ENCODE data around the gene ARMC3.

ARMC3 gene

DNA sequence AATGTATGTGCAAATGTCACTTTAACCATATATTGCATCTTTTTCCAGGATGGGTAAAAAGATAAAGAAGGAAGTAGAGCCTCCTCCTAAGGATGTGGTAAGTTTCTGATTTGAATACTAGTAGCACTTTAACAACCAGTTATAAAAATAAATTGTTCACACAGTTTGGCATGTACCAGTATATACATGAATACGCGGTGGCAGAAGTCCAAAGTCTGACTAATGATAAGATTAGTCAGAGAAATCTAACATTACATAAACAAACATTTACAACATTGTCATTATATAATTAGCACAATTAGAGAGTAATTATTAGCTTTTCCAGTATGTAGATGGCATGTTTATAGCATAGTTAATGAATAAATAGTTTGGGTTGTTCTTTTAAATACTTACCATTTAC is 4.1 kb downstream of the ARMC3 start:
- FAIRE-seq, result no peak

DNA sequence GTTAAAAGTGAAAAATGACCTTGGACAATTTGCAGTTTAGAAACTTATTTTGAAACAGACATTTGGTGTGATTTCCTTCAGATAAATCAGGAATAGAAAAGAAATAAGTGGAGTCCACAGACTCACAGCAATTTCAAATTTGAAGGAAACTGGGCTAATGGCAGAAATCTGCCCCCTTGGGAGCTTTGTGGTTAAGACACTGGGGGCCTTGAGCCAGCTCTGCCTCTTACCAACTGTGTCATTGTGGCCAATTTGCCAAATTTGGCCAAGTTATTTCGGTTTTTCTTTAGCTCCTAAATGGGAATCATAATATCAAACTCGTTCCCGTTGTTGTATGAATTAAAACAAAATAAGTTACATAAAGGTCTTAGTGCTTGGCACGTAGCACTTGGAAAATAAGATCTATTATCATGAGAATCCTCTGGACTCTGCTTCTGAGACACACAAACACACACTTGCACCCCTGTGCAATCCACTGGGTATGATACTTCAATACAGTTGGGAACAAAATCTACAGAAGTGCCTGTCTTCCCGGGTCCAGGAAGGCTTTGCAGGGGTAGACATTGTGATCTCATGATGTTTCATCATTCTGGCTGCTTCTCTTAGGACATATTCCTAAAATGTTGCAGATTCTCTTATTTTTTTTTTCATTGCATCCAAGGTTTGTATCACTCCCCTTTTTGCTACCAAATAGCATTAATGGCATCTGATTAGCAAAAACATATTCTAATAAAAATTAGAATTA is 4.9 kb downstream of the ARMC3 start:
- no peak for FAIRE-seq

DNA sequence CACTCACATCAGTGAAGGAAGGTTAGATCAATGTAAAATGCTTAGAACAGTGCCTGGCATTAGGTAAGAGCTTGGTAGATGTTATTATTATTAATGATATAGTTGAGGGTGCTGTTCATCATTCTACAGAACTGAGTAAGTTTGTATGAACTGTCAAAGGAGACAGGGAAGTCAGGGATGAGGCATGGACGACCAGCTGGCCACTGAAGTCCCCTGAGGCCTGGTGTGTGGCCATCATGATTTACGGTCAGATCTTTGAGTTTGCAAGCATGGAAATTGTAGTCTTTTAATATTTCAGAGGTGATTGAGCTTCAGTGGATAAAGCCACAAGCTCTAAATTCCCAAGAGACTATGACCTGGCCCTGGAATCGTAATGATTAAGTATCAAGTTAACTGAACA is 6.9 kb downstream of the ARMC3 start:
- no peak for FAIRE-seq

DNA sequence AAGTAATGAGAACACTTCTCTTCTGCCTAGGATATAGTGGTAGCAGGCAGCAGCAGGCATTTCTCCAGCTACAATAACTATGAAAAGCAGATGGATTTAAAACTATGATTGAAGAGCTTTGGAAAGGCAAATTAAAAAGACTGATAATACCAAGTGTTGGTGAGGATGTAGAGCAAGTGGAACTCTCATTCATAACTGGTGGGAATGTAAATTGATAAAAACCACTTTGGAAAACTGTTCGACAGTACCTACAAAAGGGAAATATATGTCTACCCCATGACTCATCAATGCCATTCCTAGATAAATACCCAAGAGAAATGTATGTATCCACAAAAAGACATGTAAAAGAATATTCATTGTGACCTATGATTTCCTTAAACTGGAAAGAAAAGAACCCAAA is 14.6 kb downstream of the ARMC3 start:
- FAIRE-seq, result no peak

DNA sequence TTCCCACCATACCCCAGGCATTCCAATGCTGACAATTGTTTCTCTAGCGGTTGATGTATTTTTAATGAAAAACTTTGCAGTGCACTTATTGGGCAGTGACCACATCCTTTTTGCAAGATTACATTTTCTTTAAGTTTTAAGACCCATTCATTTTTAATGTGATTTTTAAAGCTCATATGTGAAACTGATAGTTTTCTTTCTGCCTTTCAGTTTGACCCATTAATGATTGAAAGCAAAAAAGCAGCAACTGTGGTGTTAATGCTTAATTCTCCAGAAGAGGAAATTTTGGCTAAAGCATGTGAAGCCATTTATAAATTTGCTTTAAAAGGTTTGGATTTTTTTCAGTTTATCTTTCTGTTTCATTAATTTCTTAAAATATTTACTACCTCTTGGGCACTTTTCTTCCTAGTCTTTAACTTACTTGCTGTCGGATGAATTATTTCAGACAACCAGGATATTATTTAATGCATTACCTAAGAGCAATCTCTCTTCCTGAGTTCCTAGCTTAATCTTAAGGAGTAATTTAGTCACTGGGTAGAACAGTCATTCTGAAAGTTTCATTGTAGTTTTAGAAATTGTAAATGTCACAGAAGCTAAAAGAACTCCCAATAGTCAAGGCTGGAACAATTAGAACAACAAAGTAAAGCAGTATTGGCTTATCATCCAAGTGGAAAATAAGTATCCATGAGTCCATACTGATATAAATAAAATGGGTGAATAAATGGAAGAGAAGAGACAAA is 18.3 kb downstream of the ARMC3 start:
- no peak for FAIRE-seq

DNA sequence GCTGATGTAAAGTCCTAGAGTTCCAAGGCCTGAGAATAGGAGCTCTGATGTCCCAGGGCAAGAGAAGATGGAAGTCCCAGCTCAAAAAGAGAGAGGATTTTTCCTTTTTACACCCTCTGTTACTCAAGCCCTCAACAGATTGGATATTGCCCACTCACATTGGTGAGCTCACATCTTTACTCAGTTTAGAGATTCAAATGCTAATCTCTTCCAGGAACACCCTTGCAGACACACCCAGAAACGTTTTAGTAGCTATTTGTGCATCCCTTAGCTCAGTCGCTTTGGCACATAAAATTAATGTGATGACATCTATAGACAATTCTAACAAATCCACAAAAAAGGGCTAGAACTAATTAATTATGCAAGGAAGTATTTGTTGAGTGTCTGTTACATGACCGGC is 27.1 kb downstream of the ARMC3 start:
- no peak for FAIRE-seq

DNA sequence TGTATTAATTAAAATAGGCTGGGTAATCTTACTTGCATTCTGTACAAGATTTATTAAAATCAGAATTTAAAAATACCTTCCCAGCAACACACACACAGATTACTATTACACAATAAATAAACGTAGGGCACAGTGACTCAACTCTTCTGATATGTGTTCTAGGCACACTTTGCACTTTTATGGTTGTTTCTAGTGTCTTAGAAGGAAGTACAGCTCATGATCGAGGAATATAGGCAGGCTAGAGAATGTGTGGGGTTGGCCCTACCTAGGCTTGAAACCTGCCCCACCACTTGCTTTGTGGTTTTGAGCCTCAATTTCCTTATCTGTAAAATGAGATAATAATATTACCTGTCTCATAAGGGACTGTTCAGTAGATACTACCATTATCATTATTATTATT is 30.5 kb downstream of the ARMC3 start:
- no peak for FAIRE-seq

DNA sequence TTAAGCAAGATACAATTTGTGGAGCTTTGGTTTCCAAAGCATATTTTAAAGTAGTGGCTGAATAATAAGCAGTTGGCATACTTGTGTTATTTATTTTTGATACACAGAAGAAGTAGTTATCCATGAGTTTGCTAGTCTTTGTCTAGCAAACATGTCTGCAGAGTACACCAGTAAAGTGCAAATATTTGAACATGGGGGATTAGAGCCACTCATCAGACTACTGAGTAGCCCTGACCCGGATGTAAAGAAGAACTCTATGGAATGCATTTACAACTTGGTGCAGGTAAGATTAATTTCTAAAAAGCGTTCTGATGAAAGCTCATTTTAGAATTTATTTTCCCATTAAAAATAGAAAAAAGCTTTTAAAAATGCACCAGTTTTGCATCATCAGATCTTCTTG is 31.4 kb downstream of the ARMC3 start:
- FAIRE-seq, result no peak

DNA sequence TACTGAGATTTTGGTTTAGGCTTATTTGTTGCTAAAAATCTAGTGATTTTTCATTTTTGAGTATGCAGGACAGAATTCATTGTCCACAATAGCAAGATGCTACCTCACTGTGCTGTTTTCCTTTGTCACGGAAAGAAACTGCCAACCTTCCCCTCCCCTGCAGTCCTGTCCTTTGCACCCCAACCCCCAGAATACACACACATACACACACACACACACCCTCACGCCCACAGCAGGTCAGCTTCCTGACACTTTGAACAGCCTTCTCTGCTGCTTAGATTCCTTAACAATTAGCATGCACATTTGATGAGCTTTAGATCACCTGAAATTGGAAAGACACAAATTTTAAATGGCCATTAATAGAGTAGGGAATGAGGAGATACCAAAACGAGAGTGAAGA is 32.1 kb downstream of the ARMC3 start:
- no peak for FAIRE-seq

DNA sequence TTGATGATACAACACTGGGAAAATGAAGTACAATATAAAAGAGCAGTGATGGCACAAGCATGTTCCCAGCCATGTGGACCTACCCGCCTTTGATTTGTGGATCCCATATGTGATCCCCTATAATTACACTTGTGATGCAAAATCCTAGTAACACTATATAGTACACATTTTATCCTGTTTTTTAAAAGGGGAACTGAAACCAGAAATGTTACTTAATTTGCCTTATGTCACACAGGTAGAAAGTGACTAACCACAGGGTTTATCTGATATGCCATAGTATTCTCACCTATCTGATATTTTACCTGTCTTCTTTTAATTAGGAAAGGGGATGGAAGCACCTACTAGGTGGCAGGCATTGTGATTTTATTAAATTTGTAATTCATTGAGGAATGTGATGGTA is 35.0 kb downstream of the ARMC3 start:
- no peak for FAIRE-seq

DNA sequence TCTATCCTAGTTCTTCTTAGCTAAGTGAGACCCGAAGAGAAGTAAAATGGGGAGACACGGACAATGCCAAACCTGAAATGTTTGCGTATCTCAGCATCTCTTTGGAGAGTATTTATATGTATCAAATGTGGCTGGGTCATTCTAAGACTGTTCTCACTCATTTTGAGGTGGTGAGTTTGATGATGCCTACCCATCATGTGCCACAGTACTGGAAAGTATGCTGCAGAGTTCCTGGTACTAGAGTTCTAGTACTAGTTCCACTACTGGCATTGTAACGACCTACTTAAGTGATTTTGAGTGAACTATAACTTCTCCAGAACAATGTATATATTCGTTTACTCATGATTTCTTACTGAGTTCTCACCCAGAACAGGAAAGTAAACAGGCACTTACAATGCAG is 41.9 kb downstream of the ARMC3 start:
- no peak for FAIRE-seq

DNA sequence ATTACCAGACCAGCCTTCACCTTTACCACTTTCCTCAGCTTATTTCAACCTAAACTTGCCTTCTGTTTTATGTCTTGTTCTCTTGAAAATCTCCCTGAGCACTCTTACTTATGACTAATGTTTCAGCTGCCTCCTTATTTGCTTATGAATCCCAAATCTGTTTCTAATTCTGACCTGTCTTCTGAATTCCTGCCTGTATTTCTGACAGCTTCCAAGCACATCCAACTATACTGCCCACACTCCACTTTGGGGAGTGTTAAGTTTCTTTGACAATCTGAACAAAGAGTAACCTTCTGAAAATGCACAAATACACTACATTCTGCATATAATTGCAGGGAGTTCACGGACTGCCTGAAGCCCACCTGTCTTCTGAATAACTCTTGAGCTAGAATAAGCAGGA is 48.7 kb downstream of the ARMC3 start:
- FAIRE-seq, result no peak

DNA sequence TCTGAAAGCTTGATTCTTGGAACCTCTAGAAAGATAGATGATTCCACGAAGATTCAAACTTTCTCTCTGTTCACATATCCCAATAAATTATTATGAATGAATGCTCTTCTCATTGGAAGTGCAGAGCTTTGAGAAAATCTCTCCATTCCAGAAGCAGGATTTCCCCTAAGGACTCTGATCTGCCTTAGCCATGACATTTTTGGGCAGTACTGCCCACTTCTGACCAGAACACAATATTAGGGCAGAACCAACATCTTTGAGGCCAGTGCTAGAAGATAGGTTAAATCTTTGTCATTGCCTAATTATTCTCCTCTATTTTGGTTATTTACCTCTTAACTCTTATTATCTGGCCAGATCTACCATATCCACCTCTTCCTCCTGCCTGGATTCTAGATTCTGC is 49.9 kb downstream of the ARMC3 start:
- FAIRE-seq, result no peak

DNA sequence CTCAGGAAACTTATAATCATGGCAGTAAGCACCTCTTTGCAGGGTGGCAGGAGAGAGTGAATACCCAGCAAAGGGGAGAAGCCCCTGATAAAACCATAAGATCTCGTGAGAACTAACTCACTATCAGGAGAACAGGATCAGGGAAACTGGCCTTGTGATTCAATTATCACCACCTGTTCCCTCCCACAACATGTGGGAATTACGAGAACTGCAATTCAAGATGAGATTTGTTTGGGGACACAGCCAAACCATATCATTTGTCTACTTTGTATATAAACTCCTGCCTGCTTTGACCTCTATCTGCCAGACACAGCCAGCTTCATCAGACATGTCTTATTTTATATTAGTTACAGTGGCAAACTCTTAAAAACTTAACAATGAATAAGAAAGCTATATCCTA is 50.4 kb downstream of the ARMC3 start:
- no peak for FAIRE-seq

DNA sequence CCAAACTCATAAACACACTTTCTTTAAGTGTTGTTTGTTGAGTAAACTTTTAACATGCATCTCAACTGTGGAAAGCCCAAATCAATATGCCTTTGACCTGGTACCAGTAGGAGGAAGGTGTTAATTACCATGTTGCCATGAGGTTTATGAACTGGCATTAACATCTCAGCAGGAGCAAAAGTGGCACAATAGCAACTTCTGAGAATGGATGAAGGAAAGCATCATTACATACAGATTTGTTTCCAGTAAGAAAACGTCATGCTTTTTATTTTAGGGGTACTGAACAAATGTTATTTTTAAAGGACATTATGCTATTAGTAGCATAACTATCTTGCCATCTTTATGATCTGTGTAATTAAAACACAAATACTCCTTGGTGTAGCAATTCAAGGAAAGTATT is 51.1 kb downstream of the ARMC3 start:
- no peak for FAIRE-seq

DNA sequence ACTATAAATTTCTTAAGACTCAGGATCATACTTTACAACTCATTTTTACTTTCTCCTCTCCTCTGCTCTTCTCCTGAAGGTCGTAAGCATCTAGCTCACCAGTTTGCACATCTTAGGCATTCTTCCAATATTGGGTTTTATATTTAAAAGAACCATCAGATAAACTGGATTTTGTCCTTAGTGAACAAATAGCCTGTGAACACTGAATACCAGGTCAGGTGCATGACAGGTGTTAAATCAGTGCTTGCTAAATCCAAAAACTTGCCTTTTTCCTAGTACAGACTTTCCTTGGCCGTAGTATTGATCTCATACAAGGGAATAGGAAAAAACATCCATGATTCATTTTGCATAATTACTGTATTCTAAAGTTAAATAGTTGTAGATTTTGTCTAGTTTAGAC is 53.0 kb downstream of the ARMC3 start:
- FAIRE-seq, result no peak

DNA sequence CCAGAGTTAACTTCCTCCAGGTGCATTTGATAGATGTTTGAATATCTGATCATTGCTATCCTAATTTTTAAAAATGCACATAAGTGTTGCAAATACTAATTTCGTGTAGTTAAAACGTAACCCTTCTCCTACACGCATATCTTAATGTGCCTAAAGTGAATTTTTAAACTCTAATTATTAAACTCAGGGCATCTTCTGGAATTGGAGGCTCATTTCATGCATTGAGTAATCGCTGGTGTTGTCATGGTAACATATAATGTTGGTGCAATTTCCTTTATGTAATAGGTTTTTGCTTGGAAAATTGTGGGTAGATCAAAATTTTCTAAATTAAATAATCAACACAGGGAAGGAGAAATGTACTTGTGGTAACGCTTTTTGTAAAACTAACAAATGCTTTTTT is 56.2 kb downstream of the ARMC3 start:
- FAIRE-seq, result no peak

DNA sequence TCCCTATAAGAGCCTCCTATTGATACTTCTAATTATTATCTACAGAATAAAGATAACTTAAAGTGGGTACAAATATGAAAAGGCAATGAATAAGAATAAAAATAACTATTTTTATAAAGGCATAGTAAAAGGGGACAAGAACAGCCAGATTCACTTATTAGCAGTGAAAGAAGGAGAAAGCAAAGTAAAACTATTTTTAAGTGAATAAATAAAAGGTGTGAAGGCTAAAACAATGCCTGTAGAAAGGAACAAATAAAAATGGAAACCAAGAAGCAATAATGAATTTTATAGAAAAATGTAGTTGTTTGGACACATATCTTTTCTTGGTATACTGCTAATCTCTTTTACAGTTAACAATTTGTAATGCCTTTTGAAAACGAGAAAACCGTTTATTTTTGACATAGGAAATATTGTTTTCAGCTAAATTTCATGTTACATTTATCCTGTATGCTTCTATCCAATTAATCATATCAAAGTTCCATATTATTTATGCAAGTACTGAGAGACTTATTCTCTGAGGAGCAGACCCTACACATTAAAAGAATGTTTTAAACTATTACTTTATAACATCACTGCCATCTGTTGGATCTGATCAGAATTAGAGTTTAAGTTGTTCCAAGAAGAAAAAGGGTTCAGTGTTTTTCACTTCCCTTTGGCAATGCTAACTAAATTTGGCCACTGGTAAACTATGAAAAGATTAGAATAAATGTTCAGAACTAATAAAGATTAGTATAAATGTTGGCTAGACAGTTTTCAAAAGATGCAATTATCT is 59.1 kb downstream of the ARMC3 start:
- peak; percentile 94 for FAIRE-seq

DNA sequence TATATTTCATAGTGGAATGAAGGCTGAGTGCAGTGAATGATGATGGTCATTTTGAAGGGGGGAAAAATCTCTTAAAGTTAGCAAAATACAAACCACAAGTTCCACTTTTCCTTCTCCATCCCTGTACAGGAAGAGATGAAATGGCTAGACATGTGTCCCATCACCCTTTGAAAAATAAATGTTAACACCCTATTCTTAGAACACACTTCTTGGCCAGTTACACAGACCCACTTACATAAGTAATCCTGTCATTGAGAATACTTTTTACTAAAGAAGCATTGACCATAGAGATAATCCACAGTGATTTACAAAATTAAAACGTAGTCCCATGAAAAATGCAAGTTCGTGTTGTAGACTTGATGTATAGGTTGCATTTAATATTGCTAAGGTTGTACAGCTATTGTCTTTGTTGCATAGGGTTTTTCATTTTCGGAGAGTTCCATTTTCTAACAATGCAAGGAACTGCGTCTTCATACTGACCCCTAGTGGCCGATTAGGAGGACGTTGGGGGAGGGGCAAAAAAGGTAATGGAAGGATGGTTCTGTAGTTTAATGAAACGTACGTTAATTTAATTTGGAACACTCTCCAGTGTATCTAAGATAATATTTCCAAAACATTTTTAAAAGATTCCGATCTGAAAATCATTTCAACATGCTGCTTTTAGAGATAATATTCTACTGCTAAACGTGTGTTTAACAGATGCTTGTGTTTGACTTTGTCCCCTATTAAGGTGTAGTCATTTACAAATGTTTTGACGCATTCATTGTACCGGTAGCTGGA is 60.9 kb downstream of the ARMC3 start:
- peak; percentile 96 for FAIRE-seq

DNA sequence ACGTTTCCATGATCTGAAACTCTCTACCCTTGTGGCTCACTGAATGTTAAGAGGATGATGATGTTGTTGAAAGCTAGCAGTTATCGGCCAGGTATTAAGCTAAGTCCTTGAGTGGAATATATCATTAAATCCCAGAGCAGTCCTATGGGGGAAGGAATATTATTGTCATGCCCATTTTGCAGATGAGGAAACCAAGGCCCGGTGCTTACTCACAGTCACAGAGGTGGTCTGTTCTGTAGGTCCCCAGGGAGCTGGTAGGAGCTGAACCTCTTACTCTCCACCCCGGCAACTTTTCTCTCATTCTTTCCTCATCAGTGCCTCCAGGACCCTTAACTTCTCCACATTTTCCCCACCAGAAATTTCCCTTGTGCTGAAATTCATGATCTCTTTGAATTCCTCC is 62.6 kb downstream of the ARMC3 start:
- no peak for FAIRE-seq

DNA sequence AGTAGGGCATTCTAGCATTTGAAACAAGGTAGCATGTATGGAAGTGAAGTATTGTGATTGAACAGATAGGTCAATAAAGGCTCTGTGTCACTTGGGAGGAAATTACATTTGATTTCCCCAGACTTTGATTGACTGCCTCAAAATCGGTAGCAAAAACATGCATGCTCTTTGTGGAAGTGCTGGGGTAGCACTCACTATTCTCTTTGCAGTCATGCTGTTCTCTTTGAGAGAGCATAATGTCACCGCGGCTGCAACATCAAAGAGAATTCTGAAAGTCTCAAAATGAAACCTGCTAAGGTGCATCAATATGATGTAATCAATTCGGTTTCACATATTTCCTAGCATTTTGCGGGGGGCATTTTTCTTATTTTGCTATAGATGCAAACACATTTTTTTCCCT is 64.2 kb downstream of the ARMC3 start:
- no peak for FAIRE-seq

DNA sequence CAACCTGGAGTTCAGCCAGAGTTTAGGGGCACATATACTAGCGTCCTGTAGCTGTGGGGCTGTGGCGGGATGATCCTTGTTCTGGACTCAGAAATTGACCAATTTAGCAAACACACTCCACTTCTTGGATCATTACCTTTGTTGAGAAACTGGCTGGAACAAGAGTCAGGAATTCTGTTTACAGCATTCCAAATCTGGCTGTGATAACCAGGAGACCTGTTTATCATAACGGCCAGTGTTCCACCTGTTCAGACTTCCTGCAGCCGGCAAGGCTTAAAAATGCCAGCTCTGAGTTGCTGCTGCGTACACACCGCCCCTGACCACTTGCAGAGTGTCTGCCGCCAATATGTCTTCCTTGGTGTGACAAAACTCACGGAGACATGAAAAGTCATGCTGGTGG is 64.8 kb downstream of the ARMC3 start:
- FAIRE-seq, result no peak

DNA sequence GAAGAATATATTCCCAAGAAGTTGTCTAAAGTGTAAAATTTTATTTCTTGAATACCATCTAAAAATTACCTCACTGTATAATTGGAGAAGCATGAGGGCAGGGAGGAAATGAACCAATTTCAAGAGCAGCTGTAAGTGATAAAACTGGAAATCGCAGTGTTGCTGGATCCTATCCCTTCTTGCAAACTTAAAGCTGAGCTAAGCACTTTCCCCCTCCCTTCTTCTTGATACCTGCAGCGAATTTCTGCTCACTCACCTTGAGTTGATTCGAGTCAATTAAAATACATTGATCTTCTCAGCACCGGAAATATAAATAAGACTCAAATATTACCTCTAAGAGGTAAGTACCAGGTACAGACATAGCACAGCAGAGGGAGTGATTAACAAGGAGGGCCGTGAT is 65.5 kb downstream of the ARMC3 start:
- no peak for FAIRE-seq

Data from endometrium (tissue), 2 donors.